WTC11 (cell line): ENCODE data around the gene MPC1.

Experiments
- AFF4 ChIP-seq: sonication (generic); formaldehyde crosslinking; IDR thresholded peaks from 2 replicates; pipeline ENCODE4 v1.8.1; 2023; ENCODE audit warnings: mild to moderate bottlenecking, missing genetic modification reagents, borderline replicate concordance
- ATF1 ChIP-seq: sonication (generic); formaldehyde crosslinking; IDR thresholded peaks from 2 replicates; pipeline ENCODE4 v1.8.1; 2023; ENCODE audit warnings: mild to moderate bottlenecking, moderate library complexity, missing genetic modification reagents
- CREB1 ChIP-seq: sonication (generic); formaldehyde crosslinking; IDR thresholded peaks from 2 replicates; pipeline ENCODE4 v1.8.0; 2023; ENCODE audit warnings: mild to moderate bottlenecking, missing genetic modification reagents
- CTCF ChIP-seq: fragments of 200-600 bp; IDR thresholded peaks from 2 replicates; pipeline ENCODE4 v1.8.0; 2022; ENCODE audit warnings: antibody characterized with exemption
- JUN ChIP-seq: sonication (generic); formaldehyde crosslinking; IDR thresholded peaks from 2 replicates; pipeline ENCODE4 v1.8.0; 2023; ENCODE audit warnings: mild to moderate bottlenecking, missing genetic modification reagents
- MAX ChIP-seq: sonication (generic); formaldehyde crosslinking; IDR thresholded peaks from 2 replicates; pipeline ENCODE4 v1.8.0; 2022; ENCODE audit warnings: mild to moderate bottlenecking, missing genetic modification reagents
- MXD4 ChIP-seq: fragments of 250-450 bp; sonication (Bioruptor Pico); IDR thresholded peaks from 2 replicates; pipeline ENCODE4 v1.8.0; 2021; ENCODE audit warnings: mild to moderate bottlenecking, moderate library complexity, borderline replicate concordance
- NR1H2 ChIP-seq: sonication (generic); formaldehyde crosslinking; IDR thresholded peaks from 2 replicates; pipeline ENCODE4 v1.9.0; 2021; ENCODE audit warnings: mild to moderate bottlenecking, moderate library complexity, missing genetic modification reagents
- TCF7 ChIP-seq: sonication (generic); formaldehyde crosslinking; IDR thresholded peaks from 2 replicates; pipeline ENCODE4 v1.8.0; 2022; ENCODE audit warnings: mild to moderate bottlenecking, low read depth, missing genetic modification reagents, moderate library complexity
- USF2 ChIP-seq: sonication (generic); formaldehyde crosslinking; IDR thresholded peaks from 2 replicates; pipeline ENCODE4 v1.8.1; 2023; ENCODE audit warnings: mild to moderate bottlenecking, missing genetic modification reagents, moderate library complexity
- ZMAT4 ChIP-seq: fragments of 250-450 bp; sonication (Bioruptor Pico); IDR thresholded peaks from 2 replicates; pipeline ENCODE4 v1.9.0; 2021; ENCODE audit warnings: mild to moderate bottlenecking

- no peak for TF ChIP-seq CTCF
- TF ChIP-seq ATF1 (CRISPR knock-in tag): no peak
- no peak for TF ChIP-seq CREB1 (CRISPR knock-in tag)
- TF ChIP-seq JUN (CRISPR knock-in tag): no peak
- no peak for TF ChIP-seq AFF4
- TF ChIP-seq USF2 (CRISPR knock-in tag): no peak
- TF ChIP-seq ZMAT4 (CRISPR knock-in tag): no peak
- TF ChIP-seq NR1H2 (CRISPR knock-in tag): no peak
- no peak for TF ChIP-seq MAX (CRISPR knock-in tag)
- no peak for TF ChIP-seq TCF7 (CRISPR knock-in tag)
- TF ChIP-seq MXD4 (CRISPR knock-in tag): no peak
These were observed 33.1 kb upstream of the MPC1 start for GRCh38 chr6:166415833-166416347.
